Measurements from ENCODE around the gene RNF146. TPM values are rescaled to one million over a fixed set of nuclear protein-coding genes. Genes with fewer than 3 reads are reported as not detected.

RNF146 gene
- total RNA-seq, 1 donor from 2014 or later: 45.5 TPM

Other genes starting within 250 kb of the RNF146 start
- 26.3 to 31.1 TPM (median 30.1 TPM) in 3 replicates for gene RSPO3, start 148.2 kb upstream of the RNF146 start, total RNA-seq
- gene ECHDC1, start 76.7 kb downstream of the RNF146 start, total RNA-seq: 50.4 to 52.8 TPM (median 51.5 TPM) in 3 replicates
- 0.25 to 0.58 TPM (median 0.27 TPM) in 3 replicates for gene KIAA0408, start 192.5 kb downstream of the RNF146 start, total RNA-seq